ACHN (cell line): ENCODE measurements around the gene C20orf202.
"Not testable (repeated sequence)": the region's sequence is repeated elsewhere in the genome, so short reads cannot be mapped to it uniquely, and the experiment has no call there.

ENCODE experiments used
- DNase-seq: peaks from one replicate; pipeline ENCODE4 v3.0.0-alpha.2; 2015
- in situ Hi-C: cut with HindIII; loops from 2 replicates; pipeline ENCODE4 v1.10.0; 2017; ENCODE audit warnings: low sequenced_read_pairs, low pct_ligation_motif_present, low pct_unique_long_range_greater_than_20kb

The C20orf202 gene

GRCh38 chr20:1225783-1226654 is 22.8 kb downstream of the C20orf202 start, which contains the start of gene RAD21L1:
RAD21L1 (plus strand) TSS chr20:1226044; CDS start chr20:1228454, 2,410 bp downstream.
- in situ Hi-C loops = no loop called here
- peak; percentile 63 for DNase-seq

DNA sequence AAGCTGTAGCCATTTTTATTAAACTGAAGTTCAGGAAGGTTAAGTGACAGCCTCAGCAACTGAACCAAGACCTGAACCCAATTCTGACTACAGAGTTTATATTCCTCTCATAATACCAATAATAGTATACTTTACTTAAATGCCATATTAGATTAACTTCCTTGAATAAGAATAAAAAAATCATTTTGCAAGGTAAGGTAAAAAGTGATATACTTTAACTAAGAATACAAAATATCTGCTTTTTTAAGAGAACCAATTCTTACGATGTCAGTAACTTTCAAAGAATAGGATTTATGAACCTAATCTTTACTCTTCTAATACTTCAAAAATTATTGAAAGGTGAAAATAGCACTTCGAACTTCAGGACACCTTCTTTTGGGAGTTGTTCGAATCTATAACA is 26.3 kb downstream of the C20orf202 start:
- DNase-seq = no peak
- in situ Hi-C loops = no loop called here

- in situ Hi-C loops = no loop called here
- no peak for DNase-seq
These were observed 29.2 kb downstream of the C20orf202 start for GRCh38 chr20:1232286-1233111.

DNA sequence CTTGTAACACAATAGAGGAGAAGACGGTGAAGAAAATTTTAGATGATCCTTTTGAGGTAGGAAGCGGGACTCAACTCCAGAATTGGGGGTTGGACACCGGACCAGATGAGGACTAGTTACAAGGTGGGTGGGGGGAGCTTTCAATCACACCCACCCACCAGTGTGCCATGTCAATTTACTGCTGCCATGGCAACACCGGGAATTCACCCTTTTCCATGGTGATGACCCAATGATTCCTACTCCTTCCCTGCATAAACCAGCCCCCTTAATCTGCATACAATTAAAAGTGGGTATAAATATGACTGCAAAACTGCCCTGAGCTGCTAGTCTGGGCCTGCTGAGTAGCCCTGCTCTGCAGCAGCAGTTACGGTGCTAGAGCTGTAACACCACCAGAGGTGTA is 37.3 kb downstream of the C20orf202 start:
- in situ Hi-C loops = no loop called here
- DNase-seq = no peak

DNA sequence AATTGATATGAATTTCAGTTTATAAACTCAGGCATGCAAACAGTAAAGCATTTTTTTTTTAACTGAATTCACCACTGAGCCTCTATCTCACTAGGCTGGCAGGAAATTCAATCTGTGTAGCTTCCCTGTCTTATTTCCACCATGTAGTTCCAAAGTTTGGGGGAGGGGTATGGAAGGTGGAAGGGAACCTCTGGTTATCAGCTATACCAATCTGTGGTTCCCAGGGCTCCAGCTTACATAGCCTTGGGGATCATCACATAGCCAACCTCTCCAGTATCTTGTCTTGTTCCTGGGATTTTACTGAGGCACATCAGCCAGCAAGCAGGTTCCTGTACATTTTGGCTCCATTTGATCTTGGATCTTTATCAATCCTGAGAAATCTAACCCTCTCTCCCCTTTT is 38.2 kb downstream of the C20orf202 start:
- DNase-seq = peak; percentile 6
- in situ Hi-C loops = no loop called here

DNA sequence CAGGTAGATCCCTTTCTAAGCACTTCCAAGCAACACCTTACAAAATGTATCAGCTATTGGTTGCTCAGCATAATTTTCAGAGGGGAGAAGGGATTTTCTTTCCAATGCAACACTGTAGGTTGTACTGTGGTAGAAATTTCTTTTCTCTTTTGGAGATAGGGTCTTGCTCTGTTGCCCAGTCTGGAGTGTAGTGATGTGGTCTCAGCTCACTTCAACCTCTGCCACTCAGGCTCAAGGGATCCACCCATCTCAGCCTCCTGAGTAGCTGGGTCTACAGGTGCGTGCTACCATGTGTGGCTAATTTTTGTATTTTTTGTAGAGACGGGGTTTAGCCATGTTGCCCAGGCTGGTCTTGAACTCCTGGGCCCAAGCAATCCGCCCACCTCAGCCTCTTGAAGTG is 38.8 kb downstream of the C20orf202 start:
- DNase-seq = no peak
- in situ Hi-C loops = no loop called here

DNA sequence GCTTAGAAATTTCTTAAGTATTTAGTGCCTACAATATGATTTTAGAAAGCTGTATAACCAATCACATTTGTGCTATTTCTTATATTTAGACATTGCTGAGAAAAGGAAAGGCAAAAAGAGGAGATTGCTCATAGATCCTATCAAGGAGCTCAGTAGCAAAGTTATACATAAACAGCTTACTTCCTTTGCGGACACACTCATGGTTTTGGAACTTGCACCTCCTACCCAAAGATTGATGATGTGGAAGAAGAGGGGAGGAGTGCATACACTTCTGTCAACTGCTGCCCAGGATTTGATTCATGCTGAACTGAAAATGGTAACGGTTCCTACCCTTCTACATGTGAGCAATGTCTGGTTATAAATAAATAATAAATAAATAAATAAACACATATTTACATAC is 39.3 kb downstream of the C20orf202 start:
- DNase-seq = peak; percentile 92
- in situ Hi-C loops = no loop called here

DNA sequence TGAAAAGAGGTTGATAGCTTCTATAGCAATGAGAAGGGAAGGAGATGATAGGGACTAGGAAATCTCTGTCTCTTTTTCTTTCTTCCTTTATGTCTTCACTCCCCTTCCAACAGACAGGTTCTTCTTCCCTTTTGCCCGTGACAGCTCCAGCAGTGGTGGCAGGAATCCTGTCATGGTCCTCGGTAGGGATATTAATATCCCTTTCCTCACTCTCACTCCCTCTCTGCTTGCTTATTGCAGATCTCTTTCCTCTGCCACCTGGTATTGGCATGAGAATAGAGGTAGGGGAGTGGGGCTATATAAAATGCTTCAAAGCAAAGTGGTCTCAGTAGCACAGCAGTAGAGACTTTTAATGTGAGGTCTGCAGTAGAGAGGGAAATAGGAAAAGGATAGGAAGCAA is 42.3 kb downstream of the C20orf202 start:
- in situ Hi-C loops = no loop called here

DNA sequence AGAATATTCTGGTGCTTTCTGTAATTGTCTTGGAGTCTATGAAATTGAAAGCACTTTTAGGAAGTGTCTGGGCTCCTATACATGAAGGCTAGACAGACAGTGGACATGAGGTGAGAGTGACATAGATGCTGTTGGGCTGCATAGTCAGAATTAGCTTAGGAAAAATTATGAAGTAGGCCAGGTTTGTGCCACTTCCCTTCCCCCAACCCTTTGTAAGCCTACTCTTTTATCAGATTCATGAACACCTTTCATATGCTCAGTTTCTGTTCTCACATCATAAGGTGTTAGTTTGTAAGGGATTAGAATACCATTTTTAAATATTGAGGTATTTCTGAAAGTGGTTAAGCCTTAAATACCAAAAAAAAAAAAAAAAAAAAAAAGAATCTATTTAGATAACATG is 44.4 kb downstream of the C20orf202 start:
- DNase-seq = no peak
- in situ Hi-C loops = no loop called here

More for the DNA sequence above, 42.3 kb downstream of the C20orf202 start:
- DNase-seq = no peak

DNA sequence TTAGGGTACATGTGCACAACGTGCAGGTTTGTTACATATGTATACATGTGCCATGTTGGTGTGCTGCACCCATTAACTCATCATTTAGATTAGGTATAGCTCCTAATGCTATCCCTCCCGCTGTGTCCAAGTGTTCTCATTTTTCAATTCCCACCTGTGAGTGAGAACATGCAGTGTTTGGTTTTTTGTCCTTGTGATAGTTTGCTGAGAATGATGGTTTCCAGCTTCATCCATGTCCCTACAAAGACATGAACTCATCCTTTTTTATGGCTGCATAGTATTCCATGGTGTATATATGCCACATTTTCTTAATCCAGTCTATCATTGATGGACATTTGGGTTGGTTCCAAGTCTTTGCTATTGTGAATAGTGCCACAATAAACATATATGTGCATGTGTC is 47.0 kb downstream of the C20orf202 start:
- in situ Hi-C loops, DNase-seq: not testable (repeated sequence)

- in situ Hi-C loops = no loop called here
- DNase-seq = no peak
These were observed 49.2 kb downstream of the C20orf202 start for GRCh38 chr20:1252416-1252815.

- in situ Hi-C loops = no loop called here
- DNase-seq = no peak
These were observed 51.0 kb downstream of the C20orf202 start for GRCh38 chr20:1254254-1254653.

GRCh38 chr20:1255675-1256074 is 52.4 kb downstream of the C20orf202 start:
- no peak for DNase-seq
- in situ Hi-C loops = no loop called here
